ENCODE results near the gene SAMD9L.
A peak's percentile ranks its signal among the peaks of the same experiment; 100 is the strongest.

The SAMD9L gene

GRCh38 chr7:93161181-93161762 lies 13.1 kb upstream of the SAMD9L start:
- DNase-seq (ENCODE audit: low read depth in 1 of 2, low spot score in 1 of 2) = no peak
- no peak for TF ChIP-seq JUND (IDR thresholded peaks at IDR 0.05; ENCODE audit: low read depth)
- in situ Hi-C loops (cut with HindIII; ENCODE audit: low pct_unique_long_range_greater_than_20kb, low sequenced_read_pairs) = no loop called here

DNA sequence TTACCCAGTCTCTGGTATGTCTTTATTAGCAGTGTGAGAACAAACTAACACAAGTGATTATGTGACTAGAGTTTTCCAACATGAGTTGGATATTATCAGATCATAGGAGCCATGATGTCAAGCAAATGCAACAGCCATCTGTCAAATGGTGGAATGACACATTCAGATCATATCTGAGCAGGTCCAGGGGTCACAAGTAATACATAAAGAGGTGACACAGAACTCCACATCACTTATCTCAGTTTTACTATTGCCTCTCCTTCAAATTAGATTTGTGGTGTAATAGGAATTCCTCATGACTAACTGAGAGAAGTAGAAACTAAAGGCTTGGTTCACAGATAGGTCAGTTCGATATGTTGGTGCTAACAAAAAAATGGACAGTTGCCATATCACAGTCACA lies 12.2 kb upstream of the SAMD9L start:
- in situ Hi-C loops (cut with HindIII; ENCODE audit: low pct_unique_long_range_greater_than_20kb, low sequenced_read_pairs) = no loop called here
- TF ChIP-seq JUND (IDR thresholded peaks at IDR 0.05; ENCODE audit: low read depth) = no peak
- DNase-seq (ENCODE audit: low read depth in 1 of 2, low spot score in 1 of 2) = no peak

GRCh38 chr7:93159490-93159889 lies 11.3 kb upstream of the SAMD9L start:
- in situ Hi-C loops (cut with HindIII; ENCODE audit: low pct_unique_long_range_greater_than_20kb, low sequenced_read_pairs) = no loop called here
- no peak for DNase-seq (ENCODE audit: low read depth in 1 of 2, low spot score in 1 of 2)

GRCh38 chr7:93156884-93157283 lies 8.7 kb upstream of the SAMD9L start:
- DNase-seq (ENCODE audit: low read depth in 1 of 2, low spot score in 1 of 2) = no peak
- in situ Hi-C loops (cut with HindIII; ENCODE audit: low pct_unique_long_range_greater_than_20kb, low sequenced_read_pairs) = no loop called here
- no peak for TF ChIP-seq JUND (IDR thresholded peaks at IDR 0.05; ENCODE audit: low read depth)

More at GRCh38 chr7:93159490-93159889, 11.3 kb upstream of the SAMD9L start:
- TF ChIP-seq JUND (IDR thresholded peaks at IDR 0.05; ENCODE audit: low read depth) = no peak

GRCh38 chr7:93150200-93150835 lies 2.1 kb upstream of the SAMD9L start:
- TF ChIP-seq JUND (IDR thresholded peaks at IDR 0.05; ENCODE audit: low read depth) = no peak
- no peak for DNase-seq (ENCODE audit: low read depth in 1 of 2, low spot score in 1 of 2)

DNA sequence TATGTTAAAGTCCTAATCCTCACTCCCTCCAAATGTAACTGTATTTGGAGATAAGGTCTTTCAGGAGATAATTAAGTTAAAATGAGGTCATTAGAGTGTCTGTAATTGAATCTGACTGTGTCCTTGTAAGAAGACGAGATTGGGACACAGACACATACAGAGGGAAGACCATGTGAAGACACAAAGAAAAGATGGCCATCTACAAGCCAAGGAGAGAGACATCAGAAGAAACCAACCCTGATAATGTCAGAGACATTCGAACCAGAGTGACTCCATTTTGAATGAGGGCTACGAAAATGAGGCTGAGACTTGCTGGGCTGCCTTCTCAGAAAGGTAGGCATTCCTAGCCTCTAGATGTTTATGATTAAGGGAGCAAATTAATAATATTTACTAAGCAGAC lies 542 bp upstream of the SAMD9L start:
- TF ChIP-seq JUND (IDR thresholded peaks at IDR 0.05; ENCODE audit: low read depth) = no peak
- DNase-seq (ENCODE audit: low read depth in 1 of 2, low spot score in 1 of 2) = no peak
- in situ Hi-C loops (cut with HindIII; ENCODE audit: low pct_unique_long_range_greater_than_20kb, low sequenced_read_pairs) = no loop called here

More at GRCh38 chr7:93150200-93150835, 2.1 kb upstream of the SAMD9L start:
- in situ Hi-C loops (cut with HindIII; ENCODE audit: low pct_unique_long_range_greater_than_20kb, low sequenced_read_pairs) = no loop called here

GRCh38 chr7:93147363-93147762 lies 822 bp downstream of the SAMD9L start:
- in situ Hi-C loops (cut with HindIII; ENCODE audit: low pct_unique_long_range_greater_than_20kb, low sequenced_read_pairs) = no loop called here
- peak in 1 of 2 experiments; percentile 5 for DNase-seq (ENCODE audit: low read depth in 1 of 2, low spot score in 1 of 2)
- no peak for TF ChIP-seq JUND (IDR thresholded peaks at IDR 0.05; ENCODE audit: low read depth)

GRCh38 chr7:93146472-93147141 lies 1.6 kb downstream of the SAMD9L start:
- no peak for TF ChIP-seq JUND (IDR thresholded peaks at IDR 0.05; ENCODE audit: low read depth)
- in situ Hi-C loops (cut with HindIII; ENCODE audit: low pct_unique_long_range_greater_than_20kb, low sequenced_read_pairs) = no loop called here
- no peak for DNase-seq (ENCODE audit: low read depth in 1 of 2, low spot score in 1 of 2)

GRCh38 chr7:93146036-93146435 lies 2.1 kb downstream of the SAMD9L start:
- TF ChIP-seq JUND (IDR thresholded peaks at IDR 0.05; ENCODE audit: low read depth) = no peak
- in situ Hi-C loops (cut with HindIII; ENCODE audit: low pct_unique_long_range_greater_than_20kb, low sequenced_read_pairs) = no loop called here
- DNase-seq (ENCODE audit: low read depth in 1 of 2, low spot score in 1 of 2) = no peak

GRCh38 chr7:93145354-93145753 lies 2.8 kb downstream of the SAMD9L start:
- TF ChIP-seq JUND (IDR thresholded peaks at IDR 0.05; ENCODE audit: low read depth) = no peak
- no peak for DNase-seq (ENCODE audit: low read depth in 1 of 2, low spot score in 1 of 2)
- in situ Hi-C loops (cut with HindIII; ENCODE audit: low pct_unique_long_range_greater_than_20kb, low sequenced_read_pairs) = no loop called here

DNA sequence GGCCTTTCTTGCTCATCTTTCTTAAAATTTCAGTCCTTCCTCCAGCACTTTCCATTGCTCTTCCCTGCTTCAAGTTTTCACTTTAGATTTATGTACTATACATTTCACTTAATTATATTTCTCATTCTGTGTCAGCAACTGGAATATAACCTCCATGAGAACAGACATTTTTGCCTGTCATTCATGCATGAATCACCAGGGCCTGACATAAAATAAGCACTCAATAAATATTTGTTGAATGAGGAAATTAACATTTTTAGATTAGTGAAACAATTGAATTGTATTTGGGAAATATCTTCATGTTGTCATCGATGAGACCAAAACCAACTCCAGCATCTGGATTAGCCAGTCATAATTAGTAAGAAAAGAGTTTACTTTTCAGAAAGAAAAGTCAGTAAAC lies 6.1 kb downstream of the SAMD9L start:
- DNase-seq (ENCODE audit: low read depth in 1 of 2, low spot score in 1 of 2) = no peak
- in situ Hi-C loops (cut with HindIII; ENCODE audit: low pct_unique_long_range_greater_than_20kb, low sequenced_read_pairs) = no loop called here
- TF ChIP-seq JUND (IDR thresholded peaks at IDR 0.05; ENCODE audit: low read depth) = no peak

GRCh38 chr7:93140582-93141191 lies 7.5 kb downstream of the SAMD9L start:
- in situ Hi-C loops (cut with HindIII; ENCODE audit: low pct_unique_long_range_greater_than_20kb, low sequenced_read_pairs) = no loop called here
- DNase-seq (ENCODE audit: low read depth in 1 of 2, low spot score in 1 of 2) = no peak
- TF ChIP-seq JUND (IDR thresholded peaks at IDR 0.05; ENCODE audit: low read depth) = no peak

DNA sequence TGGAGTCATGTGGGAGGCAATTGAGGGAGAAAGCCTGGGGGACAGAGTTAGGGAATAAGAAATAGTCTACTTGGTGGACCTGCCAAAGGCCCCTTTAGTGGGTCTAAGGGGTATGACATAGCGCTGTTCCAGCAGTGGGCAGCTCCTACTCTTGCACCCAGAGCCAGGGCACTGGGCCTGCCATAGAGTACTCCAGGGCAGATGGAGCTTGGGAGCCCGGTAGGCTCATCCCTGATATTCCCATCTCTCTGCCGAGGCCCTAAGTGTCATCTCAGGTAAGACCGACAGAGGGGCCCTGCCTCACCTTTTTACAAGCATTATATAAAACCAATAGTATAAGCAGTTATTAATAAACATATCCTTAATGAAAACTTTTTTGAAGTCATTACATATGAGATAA lies 9.6 kb downstream of the SAMD9L start:
- no peak for DNase-seq (ENCODE audit: low read depth in 1 of 2, low spot score in 1 of 2)
- in situ Hi-C loops (cut with HindIII; ENCODE audit: low pct_unique_long_range_greater_than_20kb, low sequenced_read_pairs) = no loop called here
- no peak for TF ChIP-seq JUND (IDR thresholded peaks at IDR 0.05; ENCODE audit: low read depth)

All from T47D (cell line).